ELF-1 (cell line): ENCODE measurements around the gene LCE1C.

Source experiments
- DNase-seq: peaks from one replicate; pipeline ENCODE4 v3.0.0-alpha.2; 2016; ENCODE audit warnings: low read depth, low spot score

The LCE1C gene

GRCh38 chr1:152760551-152761190 lies 45.8 kb downstream of the LCE1C start:
- no peak for DNase-seq

DNA sequence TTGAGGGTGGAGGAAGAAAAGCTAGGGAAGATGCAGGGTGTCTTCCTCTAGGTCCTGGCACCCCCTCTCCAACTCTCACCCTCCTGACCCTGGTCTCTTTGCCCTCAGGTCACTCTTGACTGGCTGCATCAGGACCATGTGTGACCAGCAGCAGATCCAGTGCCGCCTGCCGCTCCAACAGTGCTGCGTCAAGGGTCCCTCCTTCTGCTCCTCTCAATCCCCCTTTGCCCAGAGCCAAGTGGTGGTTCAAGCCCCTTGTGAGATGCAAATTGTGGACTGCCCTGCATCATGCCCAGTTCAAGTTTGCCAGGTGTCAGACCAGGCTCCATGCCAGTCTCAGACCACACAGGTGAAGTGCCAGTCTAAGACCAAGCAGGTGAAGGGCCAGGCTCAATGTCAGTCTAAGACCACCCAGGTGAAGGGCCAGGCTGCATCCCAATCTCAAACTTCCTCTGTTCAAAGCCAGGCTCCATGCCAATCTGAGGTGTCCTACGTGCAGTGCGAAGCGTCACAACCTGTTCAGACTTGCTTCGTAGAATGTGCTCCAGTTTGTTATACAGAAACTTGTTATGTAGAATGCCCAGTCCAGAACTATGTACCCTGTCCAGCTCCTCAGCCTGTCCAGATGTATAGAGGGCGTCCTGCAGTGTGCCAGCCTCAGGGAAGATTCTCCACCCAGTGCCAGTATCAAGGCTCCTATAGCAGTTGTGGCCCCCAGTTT lies 46.8 kb downstream of the LCE1C start:
- no peak for DNase-seq

GRCh38 chr1:152758636-152759035 lies 47.8 kb downstream of the LCE1C start:
- no peak for DNase-seq

DNA sequence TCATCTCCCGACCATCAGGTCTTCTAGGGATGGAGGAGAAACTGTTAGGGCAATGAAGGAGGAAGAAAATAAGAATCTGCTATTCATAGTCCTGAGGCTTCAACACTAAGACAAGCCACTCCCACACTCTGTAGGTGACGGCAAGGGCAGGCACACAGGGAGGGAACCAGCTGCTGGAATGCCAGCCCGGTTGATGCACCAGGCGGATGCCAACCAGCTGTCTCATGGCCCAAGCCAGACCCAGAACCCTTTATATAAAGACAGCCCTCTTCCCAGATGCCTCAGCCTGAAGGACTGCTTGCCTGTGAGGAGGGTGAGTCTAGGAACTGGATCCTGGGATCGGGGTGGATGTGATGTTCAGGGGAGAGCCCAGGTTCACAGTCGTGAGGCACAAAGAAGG lies 48.7 kb downstream of the LCE1C start, which contains the start of gene KPRP:
Gene KPRP (plus strand): TSS at position 279 of the 400 bp plus-strand sequence. CDS start 1,564 bp downstream, outside the sequence.
- no peak for DNase-seq

DNA sequence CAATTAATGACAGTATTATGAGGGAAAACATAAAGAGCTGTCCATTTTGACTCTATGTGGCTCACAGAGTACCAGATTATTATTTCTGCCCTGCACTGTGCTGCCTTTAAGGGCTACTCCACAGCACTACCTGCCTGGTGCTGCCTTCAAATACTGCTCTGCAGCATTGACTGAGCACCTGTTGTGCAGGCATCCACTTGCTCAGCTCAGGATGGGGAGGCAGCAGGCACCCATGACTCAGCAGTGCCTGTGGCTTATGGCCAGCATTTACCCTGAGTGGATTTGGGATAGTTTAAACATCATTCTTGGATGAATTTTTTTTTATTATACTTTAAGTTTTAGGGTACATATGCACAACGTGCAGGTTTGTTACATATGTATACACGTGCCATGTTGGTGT lies 49.6 kb downstream of the LCE1C start:
- no peak for DNase-seq
